OCI-LY7 (cell line): ENCODE data around the gene GCFC2. TPM values are rescaled to one million over a fixed set of nuclear protein-coding genes. Genes with fewer than 3 reads are reported as not detected.

ENCODE experiments used
- BruUV-seq: library from RNA; stranded (reverse); fragments of 400-500 nt; replicated peaks from 2 replicates; lab custom pipeline; 2021; lab: Mats Ljungman, UMichigan
- CTCF ChIA-PET: fragments of 300-600 bp; sonication (Branson Sonifier 250); formaldehyde crosslinking; loops from one replicate; lab custom pipeline; 2022; ENCODE audit warnings: antibody characterized with exemption; ENCODE audit not compliant: unreplicated experiment; lab: Charles Lee
- POLR2A ChIA-PET: fragments of 300-600 bp; sonication (Branson Sonifier 250); formaldehyde crosslinking; loops from one replicate; lab custom pipeline; 2022; ENCODE audit warnings: antibody characterized with exemption; lab: Charles Lee
- DNase-seq: peaks from one replicate; pipeline ENCODE4 v3.0.0-alpha.2; 2015; ENCODE audit warnings: low spot score
- H2AFZ ChIP-seq: fragments of 200-600 bp; sonication (generic), shearing (Covaris generic); 2 replicates; pipeline ENCODE4 v1.6.1; 2014; ENCODE audit warnings: mild to moderate bottlenecking, antibody characterized with exemption, low read length, moderate library complexity
- H3K27ac ChIP-seq: fragments of 200-600 bp; sonication (generic); 2 replicates; pipeline ENCODE4 v1.5.1; 2014; ENCODE audit warnings: mixed run types, low read depth, mild to moderate bottlenecking, moderate library complexity, low read length, inconsistent platforms; ENCODE audit not compliant: poor library complexity, severe bottlenecking
- H3K36me3 ChIP-seq: fragments of 200-600 bp; sonication (generic); 2 replicates; pipeline ENCODE4 v1.6.1; 2014; ENCODE audit warnings: mild to moderate bottlenecking, antibody characterized with exemption, low read length, moderate library complexity, mixed read lengths; ENCODE audit not compliant: insufficient read depth
- H3K4me1 ChIP-seq: fragments of 200-600 bp; sonication (generic); 2 replicates; pipeline ENCODE4 v1.5.1; 2014; ENCODE audit warnings: mild to moderate bottlenecking, low read length; ENCODE audit not compliant: insufficient read depth, poor library complexity, severe bottlenecking
- H3K4me2 ChIP-seq: fragments of 200-600 bp; sonication (generic); 2 replicates; pipeline ENCODE4 v1.6.1; 2014; ENCODE audit warnings: mild to moderate bottlenecking, low read length
- H3K4me3 ChIP-seq: fragments of 200-600 bp; sonication (generic); 2 replicates; pipeline ENCODE4 v1.5.1; 2014; ENCODE audit warnings: mild to moderate bottlenecking, low read depth, low read length; ENCODE audit not compliant: poor library complexity, severe bottlenecking
- H3K79me2 ChIP-seq: fragments of 200-600 bp; sonication (generic); 2 replicates; pipeline ENCODE4 v1.6.1; 2016; ENCODE audit warnings: low read depth, mild to moderate bottlenecking, low read length, moderate library complexity, mixed read lengths; ENCODE audit not compliant: insufficient read depth
- H3K9me2 ChIP-seq: fragments of 200-600 bp; sonication (generic); 2 replicates; pipeline ENCODE4 v1.6.1; 2016; ENCODE audit warnings: mild to moderate bottlenecking, low read length, mixed read lengths; ENCODE audit not compliant: insufficient read depth
- H3K9me3 ChIP-seq: fragments of 200-600 bp; sonication (generic); 2 replicates; pipeline ENCODE4 v1.6.1; 2014; ENCODE audit warnings: mild to moderate bottlenecking, mixed run types, low read length, mixed read lengths
- H4K20me1 ChIP-seq: fragments of 200-600 bp; sonication (generic); 2 replicates; pipeline ENCODE4 v1.6.1; 2014; ENCODE audit warnings: mild to moderate bottlenecking, antibody characterized with exemption, low read length, moderate library complexity, mixed read lengths; ENCODE audit not compliant: insufficient read depth
- EZH2phosphoT487 ChIP-seq: fragments of 200-600 bp; sonication (generic); IDR thresholded peaks from 2 replicates; pipeline ENCODE4 v1.6.1; 2018; ENCODE audit warnings: low read depth, borderline replicate concordance, mild to moderate bottlenecking, mixed run types, antibody characterized with exemption, low read length, moderate library complexity, mixed read lengths
- intact Hi-C: fragments of 100-400 bp; cut with micrococcal nuclease; formaldehyde crosslinking; loops from one replicate; pipeline ENCODE4 v1.10.0; 2022; ENCODE audit not compliant: unreplicated experiment
- total RNA-seq, 2 experiments: library from RNA; depleted of rRNA in 1 of 2; stranded (reverse); fragments of >200 nt in 1 of 2; shearing (Covaris generic) in 1 of 2; gene quantifications; 2 replicates each; pipeline ENCODE4 v1.2.3, GENCODE V29; 2014 to 2022
- TF ChIP-seq, protein P1 (sequence below): fragments of 200-600 bp; sonication (generic); conservative IDR thresholded peaks from 2 replicates; pipeline ENCODE4 v1.5.1; 2014; ENCODE audit warnings: mild to moderate bottlenecking, antibody characterized with exemption, low read length, moderate library complexity, mixed read lengths

The GCFC2 gene
- total RNA-seq, 2 experiments from 2014 or later, result 19.3 to 21.8 TPM

DNA sequence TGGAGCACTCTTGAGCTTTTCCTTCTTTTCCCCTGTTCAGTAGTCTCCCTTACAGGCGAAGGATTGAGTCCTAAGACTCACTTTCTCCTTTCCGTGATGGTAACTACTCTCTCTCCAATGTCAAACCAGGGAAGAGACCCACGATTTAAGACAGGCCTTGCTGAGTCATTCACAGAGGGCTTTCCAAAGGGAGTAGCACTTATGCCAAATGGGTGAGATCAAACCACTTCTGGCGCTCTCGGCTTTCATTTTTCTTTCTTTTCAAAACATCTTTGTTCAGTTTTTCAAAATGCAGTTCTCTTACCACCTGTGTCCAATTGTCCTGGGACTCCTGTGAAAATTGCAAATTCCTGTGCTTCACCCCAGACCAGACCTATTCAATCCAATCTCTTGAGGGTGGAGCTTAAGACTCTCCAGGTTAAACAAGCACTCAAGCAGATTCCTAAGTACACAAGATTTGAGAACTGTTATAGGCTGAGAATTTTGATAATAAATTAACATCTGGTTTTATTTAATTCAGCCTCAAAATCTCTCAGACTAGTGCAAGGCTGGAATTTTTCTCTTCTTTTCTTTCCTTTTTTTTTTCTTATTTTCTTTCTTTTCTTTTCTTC, 78.5 kb downstream of the GCFC2 start:
- no peak overlapping the region for H3K4me2 ChIP-seq
- H3K9me3 ChIP-seq, result no peaks in the 10 kb centered on the region
- POLR2A ChIA-PET, result no interaction called here
- H2AFZ ChIP-seq, result no peak overlapping the region
- no peaks in the 10 kb centered on the region for H3K9me2 ChIP-seq
- no peaks in the 10 kb centered on the region for H3K79me2 ChIP-seq
- CTCF ChIA-PET, result no interaction called here
- no peak overlapping the region for H3K4me3 ChIP-seq
- intact Hi-C loops, result no loop called here
- no peaks in the 10 kb centered on the region for H4K20me1 ChIP-seq
- no peaks in the 10 kb centered on the region for H3K4me1 ChIP-seq
- TF ChIP-seq, protein P1, sequence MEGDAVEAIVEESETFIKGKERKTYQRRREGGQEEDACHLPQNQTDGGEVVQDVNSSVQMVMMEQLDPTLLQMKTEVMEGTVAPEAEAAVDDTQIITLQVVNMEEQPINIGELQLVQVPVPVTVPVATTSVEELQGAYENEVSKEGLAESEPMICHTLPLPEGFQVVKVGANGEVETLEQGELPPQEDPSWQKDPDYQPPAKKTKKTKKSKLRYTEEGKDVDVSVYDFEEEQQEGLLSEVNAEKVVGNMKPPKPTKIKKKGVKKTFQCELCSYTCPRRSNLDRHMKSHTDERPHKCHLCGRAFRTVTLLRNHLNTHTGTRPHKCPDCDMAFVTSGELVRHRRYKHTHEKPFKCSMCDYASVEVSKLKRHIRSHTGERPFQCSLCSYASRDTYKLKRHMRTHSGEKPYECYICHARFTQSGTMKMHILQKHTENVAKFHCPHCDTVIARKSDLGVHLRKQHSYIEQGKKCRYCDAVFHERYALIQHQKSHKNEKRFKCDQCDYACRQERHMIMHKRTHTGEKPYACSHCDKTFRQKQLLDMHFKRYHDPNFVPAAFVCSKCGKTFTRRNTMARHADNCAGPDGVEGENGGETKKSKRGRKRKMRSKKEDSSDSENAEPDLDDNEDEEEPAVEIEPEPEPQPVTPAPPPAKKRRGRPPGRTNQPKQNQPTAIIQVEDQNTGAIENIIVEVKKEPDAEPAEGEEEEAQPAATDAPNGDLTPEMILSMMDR, result no peak
- TF ChIP-seq EZH2phosphoT487, result no peak
- BruUV-seq, result no TSS peak
- DNase-seq, result no peak
- no peaks in the 10 kb centered on the region for H3K36me3 ChIP-seq
- H3K27ac ChIP-seq, result no peak overlapping the region

DNA sequence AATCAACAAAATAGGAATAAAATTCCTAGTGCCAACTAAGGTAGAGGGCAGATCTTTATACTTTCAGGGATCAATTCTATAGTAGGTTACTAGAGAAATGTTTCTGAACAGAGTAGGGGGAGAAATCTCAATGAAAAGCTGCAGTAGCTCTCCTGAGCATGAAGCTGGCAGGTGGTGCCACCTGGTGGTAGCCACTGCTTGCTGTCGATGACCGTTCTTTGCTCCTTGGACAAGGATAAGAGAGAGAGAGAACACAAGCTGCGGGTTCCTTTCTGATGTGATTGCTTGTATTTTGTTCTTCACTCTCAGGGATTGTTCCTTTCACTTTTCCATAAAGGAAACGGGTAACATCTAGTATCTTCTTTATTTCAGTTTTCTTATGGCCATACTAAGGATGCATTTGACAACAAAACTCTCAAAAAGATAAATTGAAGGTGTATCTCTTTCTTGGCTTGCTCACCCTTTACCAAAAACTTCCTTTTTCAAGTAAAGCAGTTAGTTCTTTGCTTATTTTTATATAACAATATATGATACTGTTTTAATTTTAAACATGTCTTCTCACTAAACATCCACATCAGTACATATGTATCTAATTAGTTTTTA, 82.7 kb downstream of the GCFC2 start:
- H3K9me2 ChIP-seq, result no peaks in the 10 kb centered on the region
- intact Hi-C loops, result loop anchor here (10.0 kb wide), 1 partner anchor 723 kb away; no protein-coding TSS in a partner anchor
- ChIA-PET CTCF (interaction anchor here (0.6 kb wide), 1 partner anchor 275 kb away, joined by 3 read pairs; no protein-coding TSS in a partner anchor), POLR2A (interaction anchor here (0.6 to 0.7 kb wide), 2 partner anchors 78 to 128 kb away, joined by 4 to 5 read pairs; no protein-coding TSS in a partner anchor)
- TF ChIP-seq, protein P1, result peak; percentile 98
- TF ChIP-seq EZH2phosphoT487, result no peak
- H3K27ac ChIP-seq, result no peak overlapping the region
- no peaks in the 10 kb centered on the region for H3K4me1 ChIP-seq
- peak; percentile 65 for DNase-seq
- no peak overlapping the region for H2AFZ ChIP-seq
- no peaks in the 10 kb centered on the region for H3K9me3 ChIP-seq
- H3K79me2 ChIP-seq, result no peaks in the 10 kb centered on the region
- no peaks in the 10 kb centered on the region for H4K20me1 ChIP-seq
- BruUV-seq, result no TSS peak
- no peak overlapping the region for H3K4me3 ChIP-seq
- H3K4me2 ChIP-seq, result no peak overlapping the region
- H3K36me3 ChIP-seq, result no peaks in the 10 kb centered on the region

DNA sequence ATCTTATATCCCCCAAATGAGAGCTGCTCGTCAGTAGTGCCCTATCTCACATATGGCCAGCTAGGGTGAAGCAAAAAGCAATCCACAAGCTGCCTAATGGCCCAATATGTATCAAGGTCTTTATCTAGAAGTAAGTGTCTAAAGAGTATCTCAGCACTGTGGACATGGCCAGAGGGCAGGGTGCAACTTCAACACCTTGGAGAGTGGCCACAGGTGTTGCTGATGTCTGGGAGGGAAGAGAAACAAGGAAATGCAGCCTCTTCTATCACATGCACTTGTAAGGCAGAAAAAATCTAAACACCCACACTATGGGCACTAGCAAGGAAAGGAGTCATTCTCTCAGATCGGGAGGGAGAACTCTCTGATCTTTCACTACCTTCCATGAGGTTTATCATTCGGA, 87.8 kb downstream of the GCFC2 start:
- TF ChIP-seq EZH2phosphoT487, result no peak
- TF ChIP-seq, protein P1, result no peak
- intact Hi-C loops, result loop anchor here (10.0 kb wide), 1 partner anchor 718 kb away; no protein-coding TSS in a partner anchor
- Histone ChIP-seq H3K9me3 (no peaks in the 10 kb centered on the region), H2AFZ (no peak overlapping the region), H3K79me2 (no peaks in the 10 kb centered on the region), H3K4me2 (no peak overlapping the region), H3K4me3 (no peak overlapping the region), H3K4me1 (no peaks in the 10 kb centered on the region), H3K27ac (no peak overlapping the region), H3K9me2 (no peaks in the 10 kb centered on the region), H4K20me1 (no peaks in the 10 kb centered on the region), H3K36me3 (no peaks in the 10 kb centered on the region)
- CTCF ChIA-PET, result no interaction called here
- BruUV-seq, result no TSS peak
- POLR2A ChIA-PET, result interaction anchor here (0.7 kb wide), 1 partner anchor 953 kb away, joined by 3 read pairs; no protein-coding TSS in a partner anchor
- DNase-seq, result no peak
